ENCODE measurements around the gene EPHA5.
"Not testable (repeated sequence)": the region's sequence is repeated elsewhere in the genome, so short reads cannot be mapped to it uniquely, and the experiment has no call there.

EPHA5 gene

DNA sequence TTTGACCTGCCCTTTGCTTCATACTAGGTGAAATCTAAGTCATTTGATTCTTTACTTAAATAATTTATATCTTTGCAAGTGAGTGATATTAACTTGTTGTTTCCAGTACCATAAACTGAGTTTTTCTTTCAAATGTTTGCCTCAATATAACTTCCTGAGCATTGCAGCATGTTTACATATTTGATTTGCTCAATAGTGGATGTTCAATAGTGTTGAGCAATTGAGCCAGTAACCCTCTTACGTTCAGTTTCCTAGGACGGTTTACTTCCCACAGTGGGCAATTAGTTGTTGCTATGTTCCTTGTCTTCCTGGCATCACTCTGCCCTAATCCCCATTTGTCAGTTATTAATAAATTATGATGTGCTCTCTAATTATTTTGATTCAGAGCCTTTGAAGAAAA lies 278.5 kb downstream of the EPHA5 start:
- DNase-seq (ENCODE audit: extremely low spot score, insufficient read length, low read depth) (no peak), FAIRE-seq (no peak)

- FAIRE-seq (no peak), DNase-seq (ENCODE audit: extremely low spot score, insufficient read length, low read depth) (no peak)
Measured at GRCh38 chr4:65391382-65391781, 278.9 kb downstream of the EPHA5 start.

GRCh38 chr4:65386927-65387326 lies 283.4 kb downstream of the EPHA5 start:
- DNase-seq (ENCODE audit: extremely low spot score, insufficient read length, low read depth) (no peak), FAIRE-seq (no peak)

- no peak for FAIRE-seq
Measured at GRCh38 chr4:65383589-65384305, 286.5 kb downstream of the EPHA5 start.

GRCh38 chr4:65381648-65382047 lies 288.6 kb downstream of the EPHA5 start:
- no peak for FAIRE-seq
- DNase-seq (ENCODE audit: extremely low spot score, insufficient read length, low read depth) = no peak

More at GRCh38 chr4:65383589-65384305, 286.5 kb downstream of the EPHA5 start:
- DNase-seq (ENCODE audit: extremely low spot score, insufficient read length, low read depth) = no peak

GRCh38 chr4:65370709-65371108 lies 299.6 kb downstream of the EPHA5 start:
- FAIRE-seq (no peak), DNase-seq (ENCODE audit: extremely low spot score, insufficient read length, low read depth) (no peak)

GRCh38 chr4:65367306-65367705 lies 303.0 kb downstream of the EPHA5 start:
- FAIRE-seq (no peak), DNase-seq (ENCODE audit: extremely low spot score, insufficient read length, low read depth) (no peak)

GRCh38 chr4:65358914-65359313 lies 311.4 kb downstream of the EPHA5 start:
- DNase-seq (ENCODE audit: extremely low spot score, insufficient read length, low read depth) = no peak
- FAIRE-seq = no peak

DNA sequence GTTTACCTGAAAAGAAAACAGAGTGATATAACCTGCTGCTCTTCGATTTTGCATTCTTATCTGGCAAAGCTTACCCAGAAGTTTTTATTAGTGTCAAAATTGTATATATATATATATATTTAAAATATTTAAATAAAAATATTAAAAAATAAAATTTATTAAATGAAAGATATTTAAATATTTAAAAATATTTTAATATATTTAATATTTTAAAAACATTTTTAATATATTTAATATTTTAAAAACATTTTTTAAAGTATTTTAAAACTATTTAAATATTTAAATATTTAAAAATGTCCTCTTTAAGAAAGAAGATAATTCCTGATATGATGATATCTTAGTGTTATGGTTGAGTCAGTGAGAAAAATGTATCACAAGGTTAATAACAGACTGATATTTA lies 317.2 kb downstream of the EPHA5 start:
- DNase-seq (ENCODE audit: extremely low spot score, insufficient read length, low read depth) (no peak), FAIRE-seq (no peak)

DNA sequence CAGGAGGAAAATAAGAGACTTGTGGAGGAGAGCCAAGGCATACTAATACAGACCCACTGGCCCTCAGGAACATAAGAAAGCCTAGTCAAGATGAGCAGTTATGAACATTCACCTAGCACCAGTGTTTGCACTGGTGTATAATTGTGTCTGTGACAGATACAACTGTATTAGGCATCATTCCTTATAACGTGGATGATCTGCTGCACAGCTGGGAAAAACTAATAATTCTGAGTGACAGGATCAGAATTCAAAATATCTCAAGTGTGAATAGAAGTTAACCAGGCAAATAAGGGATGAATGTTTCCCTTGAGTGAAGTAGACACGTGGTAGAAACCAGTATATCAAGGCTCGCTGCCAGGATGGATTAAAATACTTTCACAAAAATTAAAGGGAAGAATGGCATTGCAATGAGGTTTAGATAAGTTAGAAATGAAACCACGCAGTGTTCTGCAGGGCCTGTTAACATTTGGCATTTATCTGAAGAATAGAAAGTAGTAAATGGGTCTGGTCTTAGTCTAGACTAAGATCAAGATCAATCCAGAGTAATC lies 325.9 kb downstream of the EPHA5 start:
- DNase-seq (ENCODE audit: extremely low spot score, insufficient read length, low read depth) (no peak), FAIRE-seq (no peak)

DNA sequence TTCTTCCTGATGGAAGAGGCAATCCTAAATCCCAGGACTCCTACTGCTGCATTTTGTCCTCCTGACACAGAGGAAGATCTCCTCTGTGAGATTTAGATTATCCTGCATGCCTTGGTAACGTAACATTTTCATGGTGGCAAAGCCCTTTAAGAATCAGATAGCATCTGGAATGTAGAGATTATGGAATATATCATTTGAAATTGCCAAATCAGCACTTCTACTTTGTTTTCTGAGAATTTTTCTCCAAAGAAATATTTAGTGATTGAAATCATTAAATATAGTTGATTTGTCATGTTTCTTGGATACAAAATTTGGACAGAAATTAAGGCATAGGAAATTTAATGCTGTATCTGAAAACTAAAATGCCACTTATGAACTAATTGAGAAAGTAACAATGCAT lies 326.9 kb downstream of the EPHA5 start:
- DNase-seq (ENCODE audit: extremely low spot score, insufficient read length, low read depth) = no peak
- no peak for FAIRE-seq

DNA sequence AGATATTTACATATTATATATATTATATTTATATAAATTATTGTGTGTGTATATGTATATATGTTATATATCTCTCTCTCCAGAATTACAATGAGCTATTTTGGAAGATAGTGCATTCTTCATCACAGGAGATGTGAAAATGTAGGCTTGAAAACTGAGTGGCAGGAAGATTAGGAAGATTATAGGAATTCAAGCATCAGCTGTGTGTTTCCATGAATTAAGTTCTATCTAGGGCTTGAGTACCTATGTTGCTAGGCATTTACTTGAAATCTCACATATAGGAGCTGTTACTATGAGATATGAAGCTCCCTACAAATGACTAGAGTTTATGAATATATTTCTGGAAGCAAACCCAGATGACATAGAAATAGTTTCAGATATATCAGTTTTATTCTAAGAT lies 328.7 kb downstream of the EPHA5 start:
- DNase-seq (ENCODE audit: extremely low spot score, insufficient read length, low read depth) = no peak
- FAIRE-seq = no peak

DNA sequence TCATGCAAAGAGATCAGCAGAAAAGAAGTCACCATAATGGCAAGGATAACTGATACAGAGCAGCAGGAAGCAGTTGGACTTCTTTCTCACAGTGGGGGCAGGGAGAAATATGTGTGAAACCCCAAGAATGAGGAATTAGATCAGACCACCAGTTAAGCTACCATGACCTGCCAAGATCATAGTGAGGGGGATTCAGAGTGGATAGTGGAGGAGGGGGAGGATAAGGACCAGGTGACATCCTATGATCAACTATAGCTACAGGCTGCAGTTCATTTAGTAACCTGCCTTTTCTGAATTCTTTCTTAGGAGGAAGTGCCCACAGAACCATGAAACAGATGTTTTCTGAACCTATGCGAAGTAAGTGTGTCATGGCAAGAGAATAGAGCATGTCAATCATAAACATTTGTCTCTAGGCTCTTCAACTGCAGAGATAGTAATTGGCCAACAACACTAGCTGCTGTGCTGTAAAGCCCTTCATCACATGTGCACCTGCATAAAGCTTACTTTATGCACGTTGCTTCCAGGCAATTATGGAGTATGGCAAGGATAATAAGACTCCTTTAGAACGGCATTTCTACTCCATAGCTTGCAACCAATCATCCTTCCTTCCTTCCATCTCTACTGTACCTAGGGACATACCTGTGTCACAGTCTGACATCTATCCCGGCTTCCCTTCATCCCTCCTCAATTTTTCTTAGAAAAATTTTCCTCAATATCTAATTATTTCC lies 329.7 kb downstream of the EPHA5 start:
- no peak for FAIRE-seq
- DNase-seq (ENCODE audit: extremely low spot score, insufficient read length, low read depth) = no peak

GRCh38 chr4:65337371-65337770 lies 332.9 kb downstream of the EPHA5 start:
- DNase-seq (ENCODE audit: extremely low spot score, insufficient read length, low read depth) = no peak
- FAIRE-seq = no peak

- DNase-seq (ENCODE audit: extremely low spot score, insufficient read length, low read depth) (no peak), FAIRE-seq (no peak)
Measured at GRCh38 chr4:65336465-65336864, 333.8 kb downstream of the EPHA5 start.

DNA sequence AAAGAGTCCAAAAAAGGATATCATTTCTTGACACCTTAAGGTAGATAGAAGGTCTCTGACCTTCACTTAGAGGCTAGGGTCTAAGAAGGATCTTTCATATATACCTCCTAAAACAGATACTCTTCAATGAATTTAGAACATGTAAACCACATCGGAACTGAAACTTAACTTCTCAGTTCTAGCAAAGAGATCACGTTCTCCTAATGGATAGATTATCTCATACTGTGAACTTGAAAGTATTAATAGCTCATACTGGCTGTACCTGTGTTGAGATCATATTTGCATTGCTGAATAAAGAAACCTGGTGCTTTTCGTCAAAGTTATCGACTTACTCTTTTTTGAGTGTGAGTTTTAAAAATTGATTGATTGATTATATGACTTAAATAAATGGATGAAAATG lies 353.8 kb downstream of the EPHA5 start:
- FAIRE-seq = no peak

DNA sequence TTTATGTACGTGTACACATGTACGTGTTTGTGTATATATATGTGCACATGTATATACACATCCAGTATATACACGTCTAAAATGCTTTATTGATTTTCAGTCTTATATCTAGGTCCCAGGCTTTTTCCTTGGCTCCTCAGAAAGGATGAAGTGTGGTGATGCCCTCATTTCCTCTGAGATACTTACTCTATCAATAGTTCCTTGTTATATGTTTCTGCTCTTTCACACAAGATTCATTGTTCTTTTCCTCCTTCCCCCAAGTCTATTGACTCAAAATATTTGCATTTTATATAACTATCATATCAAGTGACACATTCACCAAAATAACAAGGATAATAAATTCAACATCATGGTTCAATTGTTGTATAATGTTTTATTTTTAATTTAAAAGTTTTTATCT lies 359.2 kb downstream of the EPHA5 start:
- no peak for DNase-seq (ENCODE audit: extremely low spot score, insufficient read length, low read depth)
- FAIRE-seq = no peak

More for the DNA sequence above, 353.8 kb downstream of the EPHA5 start:
- DNase-seq (ENCODE audit: extremely low spot score, insufficient read length, low read depth) = no peak

DNA sequence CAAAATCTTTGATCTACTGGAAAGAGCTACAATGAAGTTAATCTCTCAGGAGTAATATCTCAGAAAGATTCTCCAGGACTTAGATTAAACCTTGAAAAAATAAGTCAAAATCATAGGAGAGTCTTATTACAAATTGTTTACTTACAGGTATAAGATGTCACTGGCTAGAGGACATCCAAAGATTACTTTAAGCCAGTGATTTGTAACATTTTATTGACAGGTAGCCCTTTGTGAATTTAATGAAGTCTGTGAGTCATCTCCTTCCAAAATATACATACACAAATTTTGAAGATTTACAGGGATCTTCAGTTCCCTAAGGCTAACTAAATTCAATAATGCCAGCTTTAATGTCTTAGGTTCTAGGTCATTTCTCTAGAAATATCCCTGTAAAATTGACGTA lies 359.7 kb downstream of the EPHA5 start:
- DNase-seq (ENCODE audit: extremely low spot score, insufficient read length, low read depth) = no peak
- no peak for FAIRE-seq

DNA sequence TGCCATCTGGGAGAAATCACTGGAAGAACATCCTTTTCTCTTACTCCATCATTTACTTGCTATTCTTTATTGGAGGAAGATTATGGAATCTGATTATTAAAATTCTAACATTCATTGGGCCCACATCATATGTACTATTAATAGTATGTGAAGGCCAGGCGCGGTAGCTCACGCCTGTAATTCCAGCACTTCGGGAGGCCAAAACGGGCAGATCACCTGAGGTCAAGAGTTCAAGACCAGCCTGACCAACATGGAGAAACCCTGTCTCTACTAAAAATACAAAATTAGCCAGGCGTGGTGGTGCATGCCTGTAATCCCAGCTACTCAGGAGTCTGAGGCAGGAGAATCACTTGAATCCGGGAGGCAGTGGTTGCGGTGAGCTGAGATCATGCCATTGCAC lies 361.7 kb downstream of the EPHA5 start:
- not testable (repeated sequence) for DNase-seq (ENCODE audit: extremely low spot score, insufficient read length, low read depth); FAIRE-seq

DNA sequence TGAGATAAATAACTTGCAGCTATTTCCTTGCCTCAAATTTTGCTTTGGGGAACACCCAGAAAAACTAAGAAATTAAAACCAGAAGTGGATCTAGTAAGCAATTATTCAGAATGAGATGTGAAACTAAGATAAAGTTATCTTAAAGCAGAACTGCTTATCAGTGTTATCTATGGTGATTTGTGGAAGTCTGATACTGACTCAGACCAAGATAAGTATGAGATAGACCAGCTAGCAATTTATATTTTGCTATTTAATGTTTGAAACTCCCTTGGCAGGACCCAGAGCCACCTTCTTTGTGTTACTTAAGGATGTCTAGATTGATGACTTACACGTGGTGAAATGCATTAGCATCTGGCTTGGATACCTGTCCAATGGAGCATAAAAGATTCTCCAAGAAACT lies 368.1 kb downstream of the EPHA5 start:
- DNase-seq (ENCODE audit: extremely low spot score, insufficient read length, low read depth) (no peak), FAIRE-seq (no peak)

- FAIRE-seq (no peak), DNase-seq (ENCODE audit: extremely low spot score, insufficient read length, low read depth) (no peak)
Measured at GRCh38 chr4:65296246-65296645, 374.0 kb downstream of the EPHA5 start.

All from GM18507 (cell line).